ENCODE measurements around the gene GPR37L1.
A peak's percentile ranks its signal among the peaks of the same experiment; 100 is the strongest.

GPR37L1 gene

DNA sequence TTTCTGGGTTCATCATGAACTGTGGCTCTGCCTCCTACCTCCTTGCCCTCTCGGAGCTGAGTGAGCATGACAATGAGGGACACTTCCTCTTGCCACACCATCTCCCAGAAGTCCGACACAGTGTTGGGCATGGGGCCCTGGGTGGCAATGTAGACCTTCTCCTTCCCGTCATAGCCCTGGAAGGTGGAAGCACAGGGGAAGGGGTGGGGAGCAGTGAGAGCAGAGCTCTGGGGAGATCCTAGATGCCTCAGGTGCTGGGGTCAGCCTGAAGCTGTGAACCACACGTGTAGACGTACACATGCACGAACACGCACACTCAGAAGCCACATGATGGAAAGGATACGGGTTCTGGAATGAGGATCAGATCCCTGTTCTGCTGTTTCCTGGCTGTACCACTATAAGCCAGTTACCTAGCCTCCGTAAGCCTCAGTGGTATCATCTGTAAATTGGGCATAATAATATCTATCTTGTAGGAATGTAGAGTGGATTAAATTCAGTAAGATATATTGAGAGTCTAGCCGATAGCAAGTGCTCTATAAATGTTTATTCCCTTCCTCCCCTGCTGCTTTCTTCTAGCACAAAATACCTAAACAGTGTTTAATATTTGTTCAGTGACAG lies 31.5 kb downstream of the GPR37L1 start:
- no peak for DNase-seq

DNA sequence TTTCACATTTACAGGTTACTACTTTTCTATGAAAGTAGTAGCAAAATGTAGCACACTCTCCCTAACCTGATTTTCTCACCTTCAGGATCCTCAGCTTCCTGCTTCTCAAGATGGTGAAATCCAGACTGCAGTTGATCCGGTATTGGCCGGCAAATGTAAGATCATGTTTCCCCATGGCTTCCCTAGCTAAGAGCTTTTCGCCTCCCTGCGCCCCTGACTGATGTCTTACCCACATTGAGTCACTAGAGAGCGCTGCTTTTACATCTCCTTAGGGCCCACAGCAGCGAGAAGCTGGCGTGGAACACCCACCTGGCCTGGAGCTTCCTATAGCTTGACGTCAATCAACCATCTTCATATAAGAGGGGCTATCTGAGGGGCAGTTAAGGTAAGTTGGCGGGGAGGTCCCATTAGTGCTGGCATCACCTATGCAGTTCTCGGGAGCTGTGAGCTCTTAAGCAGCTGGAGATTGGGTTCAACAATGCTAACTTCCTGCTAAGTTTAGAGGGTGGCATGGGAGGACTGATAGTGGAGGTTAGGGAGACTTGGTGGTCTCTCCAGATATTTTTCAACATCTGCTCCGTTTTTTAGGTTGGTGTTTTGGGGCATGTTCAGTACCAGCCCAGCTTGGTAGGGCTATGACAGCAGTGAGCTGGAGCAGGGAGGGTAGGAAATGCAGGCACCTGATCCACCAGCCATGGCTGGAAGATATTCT lies 32.2 kb downstream of the GPR37L1 start:
- peak in 19 of 56 donors; percentile 7 to 44 (median 24) for DNase-seq

DNA sequence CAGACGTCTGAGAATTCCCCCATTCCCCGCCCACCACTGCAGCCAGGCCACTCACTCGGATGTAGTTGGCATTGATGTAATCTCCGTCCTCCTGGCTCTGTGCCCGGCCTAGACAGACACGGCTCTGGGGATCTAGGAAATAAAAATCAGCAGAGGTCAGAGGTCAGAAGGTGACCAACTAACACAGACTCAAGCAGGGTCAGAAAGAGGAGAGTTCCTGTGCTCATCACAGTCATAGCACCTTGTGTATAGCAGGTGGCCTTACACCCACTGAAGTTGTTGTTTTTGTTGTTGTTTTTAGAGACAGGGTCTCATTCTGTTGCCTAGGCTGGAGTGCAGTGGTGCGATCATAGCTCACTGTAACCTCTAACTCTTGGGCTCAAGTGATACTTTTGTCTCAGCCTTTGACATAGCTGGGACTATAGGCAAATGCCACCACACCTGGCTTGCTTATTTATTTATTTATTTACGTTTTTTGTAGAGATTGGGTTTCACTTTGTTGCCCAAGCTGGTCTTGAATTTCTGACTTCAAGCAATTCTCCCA lies 32.8 kb downstream of the GPR37L1 start:
- peak in 3 of 56 donors; percentile 9 to 68 (median 22) for DNase-seq

DNA sequence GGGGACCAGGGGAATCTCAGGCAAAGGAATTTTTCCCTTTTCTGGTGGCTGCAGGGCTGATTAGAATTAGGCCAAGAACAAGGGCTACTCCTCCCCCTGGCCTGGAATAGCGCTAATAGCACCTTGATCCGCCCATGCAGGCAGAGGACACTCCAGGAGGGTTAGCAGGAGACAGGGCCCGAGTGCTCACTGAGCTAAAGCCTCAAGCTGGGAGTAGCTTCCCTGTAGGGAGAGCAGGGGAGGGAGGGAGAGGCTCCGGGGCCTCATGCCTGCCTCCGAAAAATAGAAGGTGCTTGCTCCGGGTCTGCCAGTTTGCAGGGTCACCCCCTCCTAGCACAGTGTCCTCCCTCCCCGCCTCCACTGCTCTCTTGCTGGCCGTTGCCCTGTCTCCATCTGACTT lies 33.9 kb downstream of the GPR37L1 start:
- no peak for DNase-seq

DNA sequence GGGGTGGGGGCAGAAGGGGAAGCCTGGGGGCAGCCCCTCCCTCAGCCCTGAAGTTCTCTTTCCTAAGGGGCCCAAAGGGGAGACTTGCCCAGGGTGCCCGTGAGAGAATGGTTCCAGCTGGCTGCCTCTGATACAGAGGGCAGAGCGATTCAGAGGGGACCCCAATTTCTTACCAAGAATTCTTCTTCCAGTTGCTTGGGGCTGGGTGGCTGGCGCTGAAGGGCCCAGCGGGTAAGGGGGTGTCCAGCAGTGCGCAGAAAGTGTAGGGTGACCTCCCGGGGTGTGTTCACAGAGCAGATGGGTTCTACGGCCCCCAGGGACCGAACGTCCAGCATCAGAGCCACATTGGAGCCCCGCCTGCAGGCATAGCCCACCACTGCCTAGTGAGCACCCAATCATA lies 35.2 kb downstream of the GPR37L1 start:
- no peak for DNase-seq

DNA sequence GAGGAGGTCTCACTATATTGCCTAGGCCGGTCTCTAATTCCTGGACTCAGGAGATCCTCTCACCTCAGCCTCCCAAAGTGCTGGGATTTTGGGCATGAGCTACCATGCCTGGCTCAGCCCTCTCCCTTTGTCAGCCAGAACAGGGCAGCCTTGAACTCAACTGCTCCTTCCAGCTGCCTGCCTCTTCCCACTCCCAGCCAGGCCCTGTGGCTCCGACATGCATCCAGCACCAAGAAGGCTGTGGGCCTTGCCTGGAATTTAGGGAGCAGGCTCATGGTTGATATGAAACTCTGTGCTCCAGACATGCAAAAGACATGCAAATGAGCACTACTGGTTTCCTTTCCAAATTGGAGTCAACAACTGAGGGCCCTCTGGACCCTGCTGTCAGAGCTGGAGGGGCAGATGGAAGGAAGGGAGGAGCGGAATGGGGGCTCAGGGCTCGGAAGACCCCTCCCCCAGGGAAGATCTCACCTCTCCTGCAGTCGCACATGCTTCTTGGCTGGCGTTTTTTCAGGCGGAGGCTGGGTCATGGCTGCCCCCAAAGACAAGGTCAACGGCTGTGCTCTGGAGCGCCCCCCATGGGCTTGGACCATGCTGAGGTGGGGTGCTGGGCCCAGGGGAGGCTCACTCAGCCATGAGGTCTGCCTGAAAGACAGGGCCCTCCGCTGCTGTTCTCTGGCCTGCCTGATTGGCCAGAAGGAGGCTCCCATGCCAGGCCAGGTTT lies 36.3 kb downstream of the GPR37L1 start:
- DNase-seq = no peak

DNA sequence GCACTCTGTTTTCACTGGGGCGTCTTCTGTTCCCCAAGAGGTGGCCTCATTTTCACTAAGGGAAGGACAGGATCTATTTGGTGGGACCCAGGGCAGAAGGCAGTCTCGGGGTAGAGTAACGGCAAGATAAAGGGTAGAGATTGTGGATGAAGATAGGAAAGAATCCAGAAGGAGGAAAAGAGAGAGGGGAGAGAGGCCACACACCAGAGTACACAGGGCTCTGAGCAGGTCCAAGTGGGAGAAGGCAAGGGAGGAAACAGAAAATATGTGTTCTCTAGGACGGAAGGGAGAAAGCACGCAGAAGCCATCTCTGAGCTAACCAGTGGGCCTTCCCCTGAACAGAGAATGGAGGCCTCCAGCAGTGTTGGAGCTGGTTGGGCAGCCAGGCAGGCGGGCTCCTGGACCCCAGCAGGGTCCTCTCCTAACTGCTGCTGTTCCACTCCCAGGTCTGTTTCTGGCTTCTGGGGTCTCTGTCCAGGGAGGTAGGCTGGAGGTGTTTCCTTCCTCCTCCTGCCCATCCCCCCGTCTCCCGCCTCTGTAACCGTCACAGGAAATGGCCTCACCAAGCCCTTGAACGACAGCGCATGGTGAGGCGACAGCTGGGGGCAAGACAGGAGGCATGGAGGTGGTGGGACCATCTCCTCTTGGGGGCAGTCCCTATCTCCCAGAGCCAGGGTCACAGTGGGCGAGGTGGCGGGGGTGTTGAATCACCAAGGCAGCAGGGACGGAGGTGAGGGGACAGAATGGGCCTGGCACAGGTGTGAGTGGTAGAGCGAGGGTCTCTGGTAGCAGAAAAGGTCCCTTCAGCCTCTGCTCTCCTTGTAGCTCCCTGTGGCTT lies 37.0 kb downstream of the GPR37L1 start:
- no peak for DNase-seq

DNA sequence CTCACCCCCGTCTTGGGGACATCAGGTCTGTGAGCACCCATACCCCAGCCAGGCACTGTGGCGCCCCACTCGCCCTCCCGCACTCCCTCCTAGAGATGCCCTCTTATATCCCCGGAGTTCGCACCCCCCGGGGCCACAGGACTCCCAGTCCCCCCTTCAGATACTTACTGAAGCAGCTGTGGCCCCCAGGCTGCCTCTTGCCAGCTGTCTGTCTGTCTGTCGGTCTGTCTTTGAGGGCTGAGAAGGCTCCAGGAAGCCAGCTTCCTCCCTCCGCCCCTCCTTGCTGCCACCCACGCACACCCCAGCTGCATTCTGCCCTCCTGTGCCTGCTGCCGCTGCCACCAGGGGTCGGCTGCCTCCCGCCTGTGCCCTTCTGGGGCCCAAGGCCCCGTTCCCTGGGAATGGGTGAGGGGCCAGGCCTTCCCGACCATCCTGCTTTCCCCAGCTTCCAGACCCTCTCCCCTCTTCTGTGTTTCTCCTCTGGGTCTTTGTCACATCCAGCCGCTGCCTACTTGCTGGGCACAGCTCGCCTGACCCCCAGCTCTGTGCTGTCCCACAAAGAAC lies 37.7 kb downstream of the GPR37L1 start, which contains the start of gene PTPN7:
PTPN7 (minus strand) TSS at position 226 of the 564 bp plus-strand sequence. CDS start 1,200 bp downstream, outside the sequence.
- DNase-seq = no peak

DNA sequence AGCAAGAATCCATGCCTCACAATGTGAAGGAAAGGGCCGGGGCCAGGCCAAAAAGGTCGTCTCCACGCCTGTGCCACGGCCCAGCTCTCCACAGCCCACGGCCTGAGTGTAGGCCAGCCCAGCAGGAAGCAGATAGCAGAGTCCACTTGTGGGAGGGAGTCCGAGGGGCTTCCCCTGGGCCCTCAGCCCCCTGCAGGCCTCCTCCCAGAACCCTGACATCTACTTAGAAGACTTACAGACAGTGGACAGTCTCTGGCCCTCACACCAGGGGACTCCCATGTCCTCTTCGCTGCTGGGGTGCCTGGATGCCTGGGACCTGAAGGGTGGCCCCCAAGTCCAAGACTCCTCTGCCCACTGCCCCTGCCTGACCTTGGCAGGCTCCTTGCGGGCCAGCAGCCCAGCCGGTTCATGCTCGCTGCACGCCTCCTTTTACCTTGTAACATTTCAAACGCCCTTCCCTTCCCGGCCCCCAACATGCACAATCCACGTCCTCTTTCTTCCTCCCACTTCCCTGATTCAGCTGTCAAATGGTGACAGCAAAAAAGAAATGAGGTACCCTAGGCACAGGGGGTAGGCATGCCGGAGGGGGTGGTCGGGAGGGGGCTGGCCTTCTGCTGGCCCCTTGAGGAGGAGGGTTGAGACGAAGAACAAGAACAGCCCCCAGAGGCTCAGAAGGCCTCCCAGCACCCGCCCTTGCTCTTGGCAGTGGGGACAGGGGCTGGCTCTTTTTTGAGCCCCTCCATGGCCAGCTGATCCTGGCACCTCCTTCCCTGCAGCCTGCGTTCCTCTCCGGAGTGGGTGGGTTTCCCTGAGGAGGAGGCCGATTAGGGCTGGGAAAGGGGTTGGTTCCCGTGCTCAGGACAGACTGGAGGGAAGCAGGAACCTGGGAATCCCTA lies 38.7 kb downstream of the GPR37L1 start:
- no peak for DNase-seq

DNA sequence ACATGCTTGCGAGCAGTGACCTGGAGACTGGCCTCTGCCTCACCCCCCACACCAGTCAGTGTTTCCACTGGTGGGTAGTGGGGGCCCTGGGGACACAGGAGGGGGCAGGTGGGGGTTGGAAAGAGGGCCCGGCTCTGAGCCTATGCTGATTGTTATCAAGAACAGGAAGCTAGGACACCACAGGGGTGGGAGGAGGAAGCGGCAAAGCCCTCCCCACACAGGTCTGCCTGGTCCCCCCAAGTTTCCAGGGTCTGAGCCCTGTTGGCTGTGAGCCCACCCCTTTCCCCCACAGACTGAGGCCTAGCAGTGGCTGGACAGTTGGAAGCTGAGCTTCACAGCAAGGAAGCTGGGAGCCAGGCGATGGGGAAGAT lies 39.3 kb downstream of the GPR37L1 start:
- DNase-seq = no peak

DNA sequence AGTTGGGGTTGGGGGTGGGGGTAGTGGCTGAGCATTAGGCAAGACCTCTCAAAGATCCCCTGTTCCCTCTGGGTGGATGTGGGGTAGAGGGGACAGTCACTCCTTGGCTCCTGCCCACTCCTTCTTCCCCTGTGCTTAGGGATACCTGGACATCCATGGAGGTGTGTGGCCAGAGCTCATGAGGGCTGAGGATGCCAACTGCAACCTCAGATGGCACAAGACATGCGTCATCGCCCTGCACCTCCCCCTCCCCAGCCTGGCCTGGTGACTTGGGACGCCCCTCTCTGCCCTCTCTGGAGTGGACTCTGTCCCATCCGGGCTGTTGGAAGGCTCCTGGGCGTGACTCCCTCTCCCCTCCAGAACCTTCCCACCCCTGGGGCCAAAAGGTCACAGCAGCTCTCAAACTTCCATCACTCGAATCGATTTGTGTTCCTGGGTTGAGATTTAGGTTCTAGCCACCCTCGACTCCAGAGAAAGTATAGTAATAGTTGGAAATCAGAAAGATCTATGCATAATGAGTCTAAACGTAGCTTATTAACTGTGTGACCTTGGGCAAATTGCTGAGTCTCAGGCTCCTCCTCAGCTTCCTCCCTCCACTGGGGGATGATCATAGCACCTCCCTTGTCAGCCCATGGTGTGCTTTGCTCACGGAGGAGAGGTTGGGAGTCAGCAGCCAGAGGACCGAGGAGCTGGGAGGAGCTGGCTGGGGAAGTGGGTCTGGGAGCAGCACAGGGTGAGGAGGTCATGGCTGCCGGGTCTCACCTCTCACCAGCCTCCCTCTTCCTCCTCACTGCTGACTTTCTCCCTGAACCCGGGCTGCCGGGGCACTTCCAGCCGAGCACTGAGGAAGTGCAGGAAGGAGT lies 39.9 kb downstream of the GPR37L1 start:
- DNase-seq = no peak

DNA sequence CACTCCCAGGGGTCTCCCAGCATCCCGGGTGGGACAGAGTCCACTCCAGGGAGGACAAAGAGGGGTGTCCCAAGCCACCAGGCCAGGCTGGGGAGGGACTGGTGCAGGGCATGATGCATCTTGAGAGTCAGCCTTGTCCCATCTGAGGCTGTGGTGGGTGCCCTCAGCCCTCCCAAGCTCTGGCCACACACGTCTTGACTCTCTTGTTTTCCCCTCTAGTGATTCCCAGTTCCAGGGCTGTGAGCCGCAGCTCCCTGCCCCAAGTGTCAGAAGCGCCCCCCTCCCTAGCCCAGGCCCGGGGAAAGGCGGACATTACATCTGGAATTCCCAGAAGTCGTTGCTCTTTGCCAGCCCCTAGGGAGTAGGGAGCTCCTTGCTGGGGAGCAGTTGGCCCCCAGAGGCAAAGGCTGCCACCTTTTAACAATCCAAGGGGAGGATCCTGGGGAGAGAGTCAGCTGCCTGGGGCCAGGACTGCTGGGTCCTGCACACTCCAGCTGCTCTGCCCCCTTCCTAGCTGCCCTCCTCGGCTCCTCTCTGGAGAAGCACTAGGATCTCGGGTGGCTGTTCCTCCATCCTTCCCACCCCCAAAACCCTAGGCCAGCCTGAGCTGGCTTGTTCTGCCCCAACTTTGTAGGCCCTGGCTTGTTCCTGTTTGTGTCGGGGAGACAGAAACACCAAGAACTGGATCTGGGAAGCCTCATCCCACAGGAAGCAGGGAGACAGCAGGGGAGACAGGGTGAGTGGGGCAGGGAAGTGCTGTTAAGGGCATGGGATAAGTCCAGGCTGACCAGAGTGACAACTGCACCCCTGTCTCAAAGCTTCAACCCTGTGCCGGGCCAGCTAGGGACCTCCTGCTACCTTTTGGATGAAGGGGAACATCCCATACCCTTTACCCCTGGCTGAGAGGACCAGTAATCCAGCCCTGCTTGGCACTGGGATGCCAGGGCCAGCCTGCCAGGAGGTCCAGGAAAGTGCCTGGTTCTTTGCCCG lies 40.9 kb downstream of the GPR37L1 start:
- no peak for DNase-seq

DNA sequence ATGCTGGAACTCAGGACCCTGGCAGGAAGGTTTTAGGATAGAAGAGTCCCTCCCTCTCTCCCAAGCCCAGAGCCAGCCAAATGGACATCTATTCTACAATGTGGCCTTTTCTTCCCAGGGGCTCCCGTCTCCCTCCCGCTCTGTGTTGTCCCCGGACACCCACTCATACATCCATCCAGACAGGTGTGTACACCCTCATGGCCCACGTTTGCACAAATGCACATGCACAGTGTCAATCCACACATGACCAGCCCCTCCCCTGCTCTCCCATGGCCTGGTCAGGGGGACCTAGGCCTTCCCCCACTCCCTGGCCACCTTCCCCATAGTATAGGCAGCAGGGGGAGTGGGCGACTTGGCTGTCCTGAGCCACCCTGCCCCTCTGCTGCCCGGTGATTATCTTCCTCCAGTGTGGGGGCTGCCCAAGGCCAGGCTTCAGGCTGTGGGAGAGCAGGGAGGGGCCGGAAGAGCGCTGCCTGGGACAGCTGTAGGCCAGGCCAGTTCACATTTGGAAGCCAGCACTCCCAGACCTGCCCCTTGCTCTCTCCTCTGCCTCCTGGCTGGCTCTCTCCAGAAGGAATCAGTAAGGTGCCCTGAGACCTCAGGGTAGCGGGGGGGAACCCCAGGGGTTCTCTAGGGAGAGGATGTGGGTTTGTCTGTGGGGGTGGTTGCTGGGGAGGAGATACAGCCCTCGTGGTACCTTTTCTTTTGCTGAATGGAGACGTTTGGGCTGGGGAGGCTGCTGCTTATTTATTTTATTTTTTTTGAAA lies 41.7 kb downstream of the GPR37L1 start:
- DNase-seq = no peak

DNA sequence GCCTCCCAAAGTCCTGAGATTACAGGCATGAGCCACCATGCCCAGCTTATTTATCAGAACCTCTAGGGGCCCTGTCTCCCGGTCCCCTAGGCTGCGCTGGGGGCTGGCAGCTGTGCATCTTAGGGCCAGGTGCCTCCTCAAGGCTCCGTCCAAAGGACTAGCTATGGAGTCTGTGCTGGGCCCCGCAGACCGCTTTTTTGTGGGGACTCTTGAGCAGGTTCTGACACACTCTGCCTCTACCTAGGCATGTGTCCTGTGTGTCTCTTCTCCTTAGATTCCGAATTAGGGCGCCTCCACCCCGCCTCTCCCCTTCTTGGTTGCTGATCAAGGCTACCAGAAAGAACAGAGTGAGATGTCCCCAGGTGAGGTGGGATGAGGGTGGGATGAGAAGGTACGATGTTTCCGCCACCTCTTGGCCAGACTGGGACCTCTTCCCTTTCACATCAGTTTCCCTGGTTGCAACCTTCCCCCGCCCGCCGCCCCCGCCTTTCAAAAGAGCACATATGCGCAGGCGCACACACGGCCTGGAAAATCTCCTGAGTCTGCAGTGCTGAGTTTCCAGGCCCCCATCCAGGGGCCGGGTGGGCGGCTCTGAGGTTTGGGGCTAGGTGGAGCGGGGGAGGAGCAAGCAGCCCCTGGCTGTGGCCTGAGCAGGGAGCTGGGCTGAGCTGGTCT lies 42.7 kb downstream of the GPR37L1 start:
- no peak for DNase-seq

DNA sequence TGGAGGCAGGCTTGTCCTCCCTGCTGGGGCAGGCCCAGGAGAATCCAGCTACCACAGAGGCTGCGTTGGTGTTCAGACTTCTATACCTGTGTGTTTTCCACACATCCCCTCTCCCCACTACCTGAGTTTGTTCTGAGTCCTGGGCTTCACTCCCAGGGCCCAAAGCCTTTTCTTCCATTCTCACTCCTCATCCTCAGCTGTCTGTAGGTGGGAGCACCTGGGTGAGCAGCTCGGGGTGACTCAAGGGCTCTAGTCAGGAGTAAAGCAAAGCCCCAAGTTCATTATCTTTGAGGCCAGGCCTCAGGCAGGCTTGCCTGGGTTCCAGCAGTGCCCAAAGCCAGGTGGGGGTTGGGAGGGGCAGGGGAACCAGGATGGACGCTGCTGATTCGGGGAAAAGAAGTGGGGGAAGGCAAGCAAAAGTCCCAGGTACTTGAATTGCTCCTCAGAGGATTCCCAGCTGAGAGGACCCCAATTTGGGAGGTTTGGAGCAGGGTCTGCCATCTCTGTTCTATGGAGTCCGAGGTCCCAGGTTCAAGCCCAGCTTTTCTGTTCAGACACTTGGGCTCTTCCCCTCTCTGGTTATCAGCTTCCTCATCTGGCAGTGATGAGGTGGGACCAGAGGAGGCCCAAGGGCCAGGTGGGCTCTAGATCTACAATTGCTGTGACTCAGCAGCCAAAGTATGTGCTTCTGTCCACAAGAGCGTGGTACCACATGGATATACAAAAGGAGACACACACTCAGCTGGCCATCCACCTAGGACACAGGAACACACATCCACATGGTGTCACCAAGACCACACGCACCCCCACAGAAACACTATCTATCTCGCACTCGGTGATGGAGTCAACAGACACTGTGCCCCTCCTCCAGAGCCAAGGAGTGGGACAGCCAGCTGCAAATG lies 43.5 kb downstream of the GPR37L1 start:
- DNase-seq = no peak
